Measurements from ENCODE around the gene EMSY. TPM values are rescaled to one million over a fixed set of nuclear protein-coding genes. Genes with fewer than 3 reads are reported as not detected.
A peak's percentile ranks its signal among the peaks of the same experiment; 100 is the strongest.

EMSY gene
- total RNA-seq, 4 donors from 2014 or later = 29.0 to 39.8 (median 37.5) TPM

GRCh38 chr11:76456571-76456970, 11.8 kb downstream of the EMSY start:
- no peaks in the 10 kb centered on the region for H3K4me1 ChIP-seq
- no peaks in the 10 kb centered on the region for H3K9me3 ChIP-seq
- no peak overlapping the region for H3K27ac ChIP-seq
- H3K36me3 ChIP-seq = peaks cover 0 to 66% of the 10 kb centered on the region in 2 donors
- no peak for ATAC-seq
- no peaks in the 10 kb centered on the region for H3K27me3 ChIP-seq
- TF ChIP-seq POLR2AphosphoS5 (IDR thresholded peaks at IDR 0.05) (no peak), EP300 (IDR thresholded peaks at IDR 0.05) (no peak), POLR2A (IDR thresholded peaks at IDR 0.05) (no peak), CTCF (IDR thresholded peaks at IDR 0.05) (no peak)
- 43 to 50% methylated on average over 2 of the region's 2 CpGs for WGBS, 2 donors (ENCODE audit: low coverage in 1 of 2)
- no peak overlapping the region for H3K4me3 ChIP-seq

- H3K27me3 ChIP-seq = no peaks in the 10 kb centered on the region
- no peak for ATAC-seq
- peaks cover 3 to 60% of the 10 kb centered on the region in 2 donors for H3K36me3 ChIP-seq
- H3K4me3 ChIP-seq = no peak overlapping the region
- no peak overlapping the region for H3K27ac ChIP-seq
- H3K9me3 ChIP-seq = no peaks in the 10 kb centered on the region
- TF ChIP-seq EP300 (IDR thresholded peaks at IDR 0.05) (no peak), POLR2AphosphoS5 (IDR thresholded peaks at IDR 0.05) (no peak), CTCF (IDR thresholded peaks at IDR 0.05) (peak in 3 of 4 experiments; percentile 16 to 34 (median 25)), POLR2A (IDR thresholded peaks at IDR 0.05) (no peak)
- no peaks in the 10 kb centered on the region for H3K4me1 ChIP-seq
- WGBS, 2 donors (ENCODE audit: low coverage in 1 of 2) = 75 to 77% methylated on average over 4 of the region's 4 CpGs
Measured at GRCh38 chr11:76459299-76459698, 14.5 kb downstream of the EMSY start.

GRCh38 chr11:76459846-76460245, 15.0 kb downstream of the EMSY start:
- H3K36me3 ChIP-seq = peaks cover 3 to 59% of the 10 kb centered on the region in 2 donors
- H3K27me3 ChIP-seq = no peaks in the 10 kb centered on the region
- H3K4me3 ChIP-seq = no peak overlapping the region
- ATAC-seq = no peak
- 66 to 79% methylated on average over 2 to 3 of the region's 3 CpGs for WGBS, 2 donors (ENCODE audit: low coverage in 1 of 2)
- no peaks in the 10 kb centered on the region for H3K9me3 ChIP-seq
- no peaks in the 10 kb centered on the region for H3K4me1 ChIP-seq
- TF ChIP-seq POLR2A (IDR thresholded peaks at IDR 0.05) = no peak
- no peak for TF ChIP-seq POLR2AphosphoS5 (IDR thresholded peaks at IDR 0.05)
- no peak for TF ChIP-seq EP300 (IDR thresholded peaks at IDR 0.05)
- TF ChIP-seq CTCF (IDR thresholded peaks at IDR 0.05) = no peak
- no peak overlapping the region for H3K27ac ChIP-seq

GRCh38 chr11:76462317-76462716, 17.5 kb downstream of the EMSY start:
- Histone ChIP-seq H3K4me1 (no peaks in the 10 kb centered on the region), H3K27me3 (no peaks in the 10 kb centered on the region), H3K27ac (no peak overlapping the region), H3K36me3 (peaks cover 3 to 79% of the 10 kb centered on the region in 2 donors), H3K4me3 (no peak overlapping the region), H3K9me3 (no peaks in the 10 kb centered on the region)
- no peak for TF ChIP-seq EP300 (IDR thresholded peaks at IDR 0.05)
- TF ChIP-seq POLR2AphosphoS5 (IDR thresholded peaks at IDR 0.05) = no peak
- TF ChIP-seq CTCF (IDR thresholded peaks at IDR 0.05) = no peak
- no peak for TF ChIP-seq POLR2A (IDR thresholded peaks at IDR 0.05)
- no peak for ATAC-seq

- H3K4me3 ChIP-seq = no peak overlapping the region
- peaks cover 3 to 84% of the 10 kb centered on the region in 2 donors for H3K36me3 ChIP-seq
- H3K27ac ChIP-seq = no peak overlapping the region
- WGBS, 2 donors (ENCODE audit: low coverage in 1 of 2) = 72 to 79% methylated on average over 4 of the region's 4 CpGs
- no peak for ATAC-seq
- H3K4me1 ChIP-seq = peaks cover 0 to 5% (median 0%) of the 10 kb centered on the region in 3 donors
- no peaks in the 10 kb centered on the region for H3K9me3 ChIP-seq
- no peaks in the 10 kb centered on the region for H3K27me3 ChIP-seq
- TF ChIP-seq CTCF (IDR thresholded peaks at IDR 0.05) = no peak
- TF ChIP-seq POLR2A (IDR thresholded peaks at IDR 0.05) = no peak
- no peak for TF ChIP-seq EP300 (IDR thresholded peaks at IDR 0.05)
- no peak for TF ChIP-seq POLR2AphosphoS5 (IDR thresholded peaks at IDR 0.05)
Measured at GRCh38 chr11:76465701-76466100, 20.9 kb downstream of the EMSY start.
